ENCODE data around the gene MMEL1. TPM values are rescaled to one million over a fixed set of nuclear protein-coding genes. Genes with fewer than 3 reads are reported as not detected.
A peak's percentile ranks its signal among the peaks of the same experiment; 100 is the strongest.

Gene MMEL1
- total and polyA plus RNA-seq, 2 of the 13 experiments (the other 11 are each of a cell fraction or from before 2014, with no cell fraction given) = 0.48 TPM; not detected in 1

DNA sequence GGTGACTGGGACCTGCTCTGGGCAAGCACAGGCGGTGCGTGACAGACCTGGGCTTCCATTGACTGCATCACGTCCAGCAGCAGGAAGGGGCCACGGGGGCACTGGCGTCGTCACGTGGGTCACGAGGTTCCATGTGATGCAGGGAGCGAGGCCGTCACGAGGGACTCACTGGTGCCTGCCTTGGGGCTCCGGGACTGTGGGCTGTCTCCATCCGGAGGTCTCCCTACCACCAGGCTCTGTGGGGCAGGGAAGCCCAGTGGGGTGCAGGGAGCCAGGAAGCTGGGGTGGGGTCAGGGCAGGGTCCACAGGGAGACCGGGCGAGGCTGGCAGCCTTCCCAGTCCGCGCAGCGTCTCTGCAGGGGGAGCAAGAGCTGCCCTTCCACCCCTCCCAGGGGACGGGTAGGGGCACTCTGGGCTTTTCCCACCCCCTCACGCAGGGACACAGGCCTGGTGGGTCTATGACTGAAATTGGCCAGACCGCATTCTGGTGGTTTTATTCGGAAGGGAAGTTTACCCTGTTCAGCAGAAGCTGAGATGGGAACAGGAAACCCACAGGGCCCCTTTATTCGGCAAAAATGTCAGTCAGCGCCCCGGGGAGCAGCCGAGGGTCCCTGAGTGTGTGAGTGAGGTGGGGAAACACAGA lies 77.1 kb downstream of the MMEL1 start (continued):
- 0 out of 2 replicates have a peak, but pooled peaks have one; percentile 21 for TF ChIP-seq ZNF552 (CRISPR knock-in tag; IDR thresholded peaks at IDR 0.05; ENCODE audit: borderline replicate concordance)
- TF ChIP-seq GTF3A (CRISPR knock-in tag; conservative IDR thresholded peaks at IDR 0.05) = no peak
- TF ChIP-seq GFI1 (CRISPR knock-in tag; IDR thresholded peaks at IDR 0.05; ENCODE audit: borderline replicate concordance) = no peak
- TF ChIP-seq, protein P1, sequence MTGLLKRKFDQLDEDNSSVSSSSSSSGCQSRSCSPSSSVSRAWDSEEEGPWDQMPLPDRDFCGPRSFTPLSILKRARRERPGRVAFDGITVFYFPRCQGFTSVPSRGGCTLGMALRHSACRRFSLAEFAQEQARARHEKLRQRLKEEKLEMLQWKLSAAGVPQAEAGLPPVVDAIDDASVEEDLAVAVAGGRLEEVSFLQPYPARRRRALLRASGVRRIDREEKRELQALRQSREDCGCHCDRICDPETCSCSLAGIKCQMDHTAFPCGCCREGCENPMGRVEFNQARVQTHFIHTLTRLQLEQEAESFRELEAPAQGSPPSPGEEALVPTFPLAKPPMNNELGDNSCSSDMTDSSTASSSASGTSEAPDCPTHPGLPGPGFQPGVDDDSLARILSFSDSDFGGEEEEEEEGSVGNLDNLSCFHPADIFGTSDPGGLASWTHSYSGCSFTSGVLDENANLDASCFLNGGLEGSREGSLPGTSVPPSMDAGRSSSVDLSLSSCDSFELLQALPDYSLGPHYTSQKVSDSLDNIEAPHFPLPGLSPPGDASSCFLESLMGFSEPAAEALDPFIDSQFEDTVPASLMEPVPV (CRISPR knock-in tag; IDR thresholded peaks at IDR 0.05) = peak; percentile 16; the same call in 1 of the 2 replicates
- no peak for TF ChIP-seq HMG20A (CRISPR knock-in tag; IDR thresholded peaks at IDR 0.05; ENCODE audit: borderline replicate concordance)
- TF ChIP-seq NFKB2 (CRISPR knock-in tag; IDR thresholded peaks at IDR 0.05; ENCODE audit: borderline replicate concordance) = peak; percentile 81; the same call in 1 of the 2 replicates
- TF ChIP-seq NFIC (IDR thresholded peaks at IDR 0.05; ENCODE audit: low read length) = no peak
- no peak for TF ChIP-seq MBNL3 (CRISPR knock-in tag; conservative IDR thresholded peaks at IDR 0.05)
- peak; percentile 92 for TF ChIP-seq ZNF607 (CRISPR knock-in tag; IDR thresholded peaks at IDR 0.05; ENCODE audit: borderline replicate concordance)
- TF ChIP-seq CBX1 (IDR thresholded peaks at IDR 0.05; ENCODE audit: low read depth) = peak; percentile 78
- no peak; the same call in 1 of the 2 replicates for TF ChIP-seq ARHGAP35 (CRISPR knock-in tag; IDR thresholded peaks at IDR 0.05; ENCODE audit: borderline replicate concordance)
- no peak for TF ChIP-seq SMYD3 (CRISPR knock-in tag; IDR thresholded peaks at IDR 0.05)
- peak; percentile 56; the same call in 1 of the 2 replicates for TF ChIP-seq ZNF83 (CRISPR knock-in tag; IDR thresholded peaks at IDR 0.05; ENCODE audit: borderline replicate concordance)
- TF ChIP-seq, protein P2, sequence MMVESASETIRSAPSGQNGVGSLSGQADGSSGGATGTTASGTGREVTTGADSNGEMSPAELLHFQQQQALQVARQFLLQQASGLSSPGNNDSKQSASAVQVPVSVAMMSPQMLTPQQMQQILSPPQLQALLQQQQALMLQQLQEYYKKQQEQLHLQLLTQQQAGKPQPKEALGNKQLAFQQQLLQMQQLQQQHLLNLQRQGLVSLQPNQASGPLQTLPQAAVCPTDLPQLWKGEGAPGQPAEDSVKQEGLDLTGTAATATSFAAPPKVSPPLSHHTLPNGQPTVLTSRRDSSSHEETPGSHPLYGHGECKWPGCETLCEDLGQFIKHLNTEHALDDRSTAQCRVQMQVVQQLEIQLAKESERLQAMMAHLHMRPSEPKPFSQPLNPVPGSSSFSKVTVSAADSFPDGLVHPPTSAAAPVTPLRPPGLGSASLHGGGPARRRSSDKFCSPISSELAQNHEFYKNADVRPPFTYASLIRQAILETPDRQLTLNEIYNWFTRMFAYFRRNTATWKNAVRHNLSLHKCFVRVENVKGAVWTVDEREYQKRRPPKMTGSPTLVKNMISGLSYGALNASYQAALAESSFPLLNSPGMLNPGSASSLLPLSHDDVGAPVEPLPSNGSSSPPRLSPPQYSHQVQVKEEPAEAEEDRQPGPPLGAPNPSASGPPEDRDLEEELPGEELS (CRISPR knock-in tag; IDR thresholded peaks at IDR 0.05) = no peak
- TF ChIP-seq ZZZ3 (CRISPR knock-in tag; IDR thresholded peaks at IDR 0.05; ENCODE audit: borderline replicate concordance) = no peak
- peak; percentile 49 for TF ChIP-seq TBX2 (CRISPR knock-in tag; IDR thresholded peaks at IDR 0.05; ENCODE audit: borderline replicate concordance)
- TF ChIP-seq KMT2A (CRISPR knock-in tag; IDR thresholded peaks at IDR 0.05) = no peak; the same call in 1 of the 2 replicates
- TF ChIP-seq, protein P3, sequence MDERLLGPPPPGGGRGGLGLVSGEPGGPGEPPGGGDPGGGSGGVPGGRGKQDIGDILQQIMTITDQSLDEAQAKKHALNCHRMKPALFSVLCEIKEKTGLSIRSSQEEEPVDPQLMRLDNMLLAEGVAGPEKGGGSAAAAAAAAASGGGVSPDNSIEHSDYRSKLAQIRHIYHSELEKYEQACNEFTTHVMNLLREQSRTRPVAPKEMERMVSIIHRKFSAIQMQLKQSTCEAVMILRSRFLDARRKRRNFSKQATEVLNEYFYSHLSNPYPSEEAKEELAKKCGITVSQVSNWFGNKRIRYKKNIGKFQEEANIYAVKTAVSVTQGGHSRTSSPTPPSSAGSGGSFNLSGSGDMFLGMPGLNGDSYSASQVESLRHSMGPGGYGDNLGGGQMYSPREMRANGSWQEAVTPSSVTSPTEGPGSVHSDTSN (CRISPR knock-in tag; IDR thresholded peaks at IDR 0.05) = no peak
- no peak for TF ChIP-seq POLR2AphosphoS2 (IDR thresholded peaks at IDR 0.05; ENCODE audit: low read depth, low read length)
- TF ChIP-seq ELF1 (CRISPR knock-in tag; IDR thresholded peaks at IDR 0.05) = peak; percentile 32; the same call in 1 of the 2 replicates
- TF ChIP-seq KDM3A (CRISPR knock-in tag; IDR thresholded peaks at IDR 0.05; ENCODE audit: low read depth) = no peak
- TF ChIP-seq, protein P4, sequence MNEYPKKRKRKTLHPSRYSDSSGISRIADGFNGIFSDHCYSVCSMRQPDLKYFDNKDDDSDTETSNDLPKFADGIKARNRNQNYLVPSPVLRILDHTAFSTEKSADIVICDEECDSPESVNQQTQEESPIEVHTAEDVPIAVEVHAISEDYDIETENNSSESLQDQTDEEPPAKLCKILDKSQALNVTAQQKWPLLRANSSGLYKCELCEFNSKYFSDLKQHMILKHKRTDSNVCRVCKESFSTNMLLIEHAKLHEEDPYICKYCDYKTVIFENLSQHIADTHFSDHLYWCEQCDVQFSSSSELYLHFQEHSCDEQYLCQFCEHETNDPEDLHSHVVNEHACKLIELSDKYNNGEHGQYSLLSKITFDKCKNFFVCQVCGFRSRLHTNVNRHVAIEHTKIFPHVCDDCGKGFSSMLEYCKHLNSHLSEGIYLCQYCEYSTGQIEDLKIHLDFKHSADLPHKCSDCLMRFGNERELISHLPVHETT (CRISPR knock-in tag; conservative IDR thresholded peaks at IDR 0.05) = no peak
- no peak for TF ChIP-seq ATF7 (IDR thresholded peaks at IDR 0.05)
- no peak for TF ChIP-seq ATF7 (CRISPR knock-in tag; IDR thresholded peaks at IDR 0.05)
- TF ChIP-seq ZNF501 (CRISPR knock-in tag; IDR thresholded peaks at IDR 0.05) = no peak
- peak; percentile 71; the same call in 1 of the 2 replicates for TF ChIP-seq ZIK1 (CRISPR knock-in tag; IDR thresholded peaks at IDR 0.05; ENCODE audit: borderline replicate concordance, low read depth)

Data from HepG2 (cell line).